Skeletal muscle tissue (tissue), 4 donors: ENCODE measurements around the gene BCAT1. TPM values are rescaled to one million over a fixed set of nuclear protein-coding genes. Genes with fewer than 3 reads are reported as not detected.

Experiments used
- H3K27ac ChIP-seq: one replicate; pipeline ENCODE4 v1.7.0; 2013; ENCODE audit warnings: mild to moderate bottlenecking, low read depth, low read length, inconsistent platforms
- H3K27me3 ChIP-seq, 3 donors: one replicate each; pipeline ENCODE4 v1.7.0; 2013; ENCODE audit warnings: low read length in 3 of 3; ENCODE audit not compliant: control insufficient read depth in 3 of 3, insufficient read depth in 3 of 3
- H3K36me3 ChIP-seq, 3 donors: one replicate each; pipeline ENCODE4 v1.7.0; 2013; ENCODE audit warnings: low read length in 3 of 3; ENCODE audit not compliant: control insufficient read depth in 3 of 3, insufficient read depth in 3 of 3
- H3K4me1 ChIP-seq, 3 donors: one replicate each; pipeline ENCODE4 v1.7.0; 2013; ENCODE audit warnings: low read length in 3 of 3, mild to moderate bottlenecking in 3 of 3; ENCODE audit not compliant: control insufficient read depth in 3 of 3, insufficient read depth in 3 of 3
- H3K4me3 ChIP-seq, 3 donors: one replicate each; pipeline ENCODE4 v1.7.0; 2013; ENCODE audit warnings: low read length in 3 of 3
- H3K9ac ChIP-seq, 3 donors: one replicate each; pipeline ENCODE4 v1.7.0; 2013; ENCODE audit warnings: low read length in 3 of 3, mild to moderate bottlenecking in 3 of 3, moderate library complexity in 2 of 3, low read depth in 1 of 3
- H3K9me3 ChIP-seq, 3 donors: one replicate each; pipeline ENCODE4 v1.7.0; 2013; ENCODE audit warnings: low read length in 3 of 3; ENCODE audit not compliant: control insufficient read depth in 3 of 3
- total RNA-seq: library from RNA; depleted of rRNA; stranded (reverse); fragments of >200 nt; gene quantifications from one replicate; pipeline ENCODE4 v1.2.3, GENCODE V29; 2014
- donor health status: Osteomylitis.

The BCAT1 gene
- total RNA-seq, 1 donor from 2014 or later: 33.4 TPM

DNA sequence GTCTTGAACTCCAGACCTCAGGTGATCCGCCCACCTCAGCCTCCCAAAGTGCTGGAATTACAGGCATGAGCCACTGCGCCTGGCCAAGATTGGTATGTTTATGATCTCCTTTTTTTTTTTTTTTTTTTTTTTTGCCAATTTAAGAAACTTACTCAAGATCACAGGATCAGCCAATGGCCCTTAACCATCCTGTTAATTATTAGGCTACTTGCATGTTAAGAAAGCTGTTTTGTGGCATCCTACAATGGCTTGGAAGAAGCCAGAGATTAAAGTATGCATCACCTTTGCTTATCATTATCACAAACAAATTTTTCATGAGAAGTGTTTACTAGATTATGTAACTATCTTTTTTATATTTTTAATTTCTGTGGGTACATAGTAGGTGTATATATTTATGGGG lies 140.2 kb downstream of the BCAT1 start:
- Histone ChIP-seq H3K27me3 (no peaks in the 10 kb centered on the region), H3K9ac (no peak overlapping the region), H3K36me3 (no peaks in the 10 kb centered on the region), H3K4me3 (no peak overlapping the region), H3K9me3 (no peaks in the 10 kb centered on the region), H3K27ac (no peak overlapping the region), H3K4me1 (no peaks in the 10 kb centered on the region)

DNA sequence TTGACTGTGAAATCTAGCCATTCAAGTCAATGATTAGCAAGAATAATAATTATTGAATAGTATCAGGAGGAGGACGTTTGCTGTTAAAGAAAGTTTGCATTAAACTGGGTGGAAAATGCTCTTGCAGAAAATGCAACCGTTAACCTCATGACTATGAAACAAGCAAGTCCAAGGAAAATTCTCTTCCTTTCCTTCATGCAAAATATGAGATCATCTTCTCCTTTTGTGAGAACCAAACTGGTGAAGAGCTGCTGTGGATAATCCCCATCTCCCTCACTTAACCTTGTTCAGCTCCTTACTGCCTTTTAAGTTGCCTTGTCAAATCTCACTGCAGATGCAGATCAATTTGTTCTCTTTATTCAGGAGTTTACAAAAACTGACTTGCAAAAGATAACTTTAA lies 142.5 kb downstream of the BCAT1 start:
- H3K27ac ChIP-seq: no peak overlapping the region
- no peak overlapping the region for H3K4me3 ChIP-seq
- peaks cover 0 to 4% (median 4%) of the 10 kb centered on the region in 3 donors for H3K9me3 ChIP-seq

DNA sequence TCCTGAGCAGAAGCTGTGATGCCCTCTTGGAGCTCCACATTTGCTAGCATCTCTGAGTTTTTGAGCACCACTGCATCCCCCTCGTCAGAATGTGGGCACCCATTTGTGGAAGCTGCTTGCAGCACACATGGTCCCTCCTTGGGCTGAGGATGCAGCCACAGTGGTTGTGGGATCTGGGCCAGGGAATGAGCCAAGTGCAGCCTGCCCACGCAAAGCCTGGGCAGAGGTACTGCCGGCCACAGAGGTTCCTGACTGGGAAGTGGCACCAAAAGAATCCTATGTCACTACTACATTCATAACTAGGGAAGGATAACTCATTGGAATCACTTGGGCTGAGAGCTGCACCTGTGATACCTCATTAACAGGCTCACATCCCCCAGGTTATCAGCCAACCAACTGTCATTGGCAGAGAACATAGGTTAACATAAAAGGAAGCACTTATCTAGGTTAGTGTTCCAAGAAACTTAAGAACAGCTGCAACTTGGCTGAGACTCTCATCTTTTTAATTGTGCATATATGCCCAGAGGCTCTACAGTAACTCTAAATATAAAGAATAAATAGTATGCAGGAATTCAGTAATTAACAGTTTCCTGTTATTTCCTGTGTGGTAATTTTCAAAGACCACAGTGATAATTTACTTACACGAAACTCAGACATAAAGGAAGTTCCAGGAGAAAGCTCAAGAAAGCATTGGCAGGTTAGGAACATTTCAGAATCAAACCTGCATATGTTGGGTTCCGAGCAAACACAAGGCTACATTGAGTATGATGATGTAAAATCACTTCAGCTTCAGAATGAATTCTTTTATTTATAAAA lies 145.3 kb downstream of the BCAT1 start:
- Histone ChIP-seq H3K9ac (no peak overlapping the region), H3K36me3 (no peaks in the 10 kb centered on the region), H3K27me3 (no peaks in the 10 kb centered on the region), H3K4me3 (no peak overlapping the region), H3K27ac (no peak overlapping the region), H3K4me1 (no peaks in the 10 kb centered on the region), H3K9me3 (peaks cover 0 to 4% (median 4%) of the 10 kb centered on the region in 3 donors)

More for the DNA sequence above, 142.5 kb downstream of the BCAT1 start:
- Histone ChIP-seq H3K9ac (no peak overlapping the region), H3K4me1 (no peaks in the 10 kb centered on the region), H3K27me3 (no peaks in the 10 kb centered on the region), H3K36me3 (no peaks in the 10 kb centered on the region)

DNA sequence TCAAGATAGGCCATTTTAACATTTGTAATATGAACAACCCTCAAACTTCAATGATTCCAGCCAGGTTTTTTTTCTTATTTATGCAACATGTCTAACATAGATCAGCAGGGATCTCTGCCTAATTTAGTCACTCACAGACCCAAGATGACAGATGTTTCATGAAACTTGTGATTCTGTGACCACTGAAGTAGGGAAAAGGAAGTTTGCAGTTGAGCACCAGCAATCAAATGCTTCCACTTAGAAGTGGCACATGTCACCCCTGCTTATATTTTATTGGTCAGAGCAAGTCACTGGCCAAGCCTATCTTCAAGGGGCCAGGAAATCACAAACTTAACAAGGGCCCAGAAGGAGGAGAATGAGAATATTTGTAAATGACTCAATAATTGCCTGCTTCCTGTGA lies 150.6 kb downstream of the BCAT1 start:
- Histone ChIP-seq H3K4me1 (no peaks in the 10 kb centered on the region), H3K4me3 (no peak overlapping the region), H3K27ac (no peak overlapping the region), H3K9me3 (peaks cover 0 to 4% (median under 1%) of the 10 kb centered on the region in 3 donors), H3K27me3 (no peaks in the 10 kb centered on the region), H3K9ac (no peak overlapping the region), H3K36me3 (no peaks in the 10 kb centered on the region)

DNA sequence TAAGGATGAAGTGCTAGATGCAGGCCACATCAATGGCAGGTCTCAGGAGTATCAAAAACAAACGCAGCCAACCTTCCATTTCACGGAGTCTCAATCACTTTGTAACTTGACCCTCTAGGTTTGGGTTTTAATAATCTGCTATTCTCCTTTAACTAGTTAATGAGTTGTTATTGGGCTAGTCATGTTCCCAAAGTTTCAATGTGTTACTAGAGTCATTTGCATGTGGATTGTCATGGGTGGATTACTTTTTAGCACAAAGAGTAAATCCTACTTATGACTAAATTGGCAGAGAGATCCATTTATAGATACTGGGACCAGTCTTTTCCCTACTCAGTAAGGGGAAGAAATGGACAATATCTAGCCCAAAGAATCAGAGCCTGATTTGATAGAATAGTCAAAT lies 151.0 kb downstream of the BCAT1 start:
- no peaks in the 10 kb centered on the region for H3K36me3 ChIP-seq
- no peak overlapping the region for H3K27ac ChIP-seq
- no peak overlapping the region for H3K9ac ChIP-seq
- no peaks in the 10 kb centered on the region for H3K27me3 ChIP-seq
- no peak overlapping the region for H3K4me3 ChIP-seq
- peaks cover 0 to under 1% (median 0%) of the 10 kb centered on the region in 3 donors for H3K9me3 ChIP-seq
- H3K4me1 ChIP-seq: no peaks in the 10 kb centered on the region

DNA sequence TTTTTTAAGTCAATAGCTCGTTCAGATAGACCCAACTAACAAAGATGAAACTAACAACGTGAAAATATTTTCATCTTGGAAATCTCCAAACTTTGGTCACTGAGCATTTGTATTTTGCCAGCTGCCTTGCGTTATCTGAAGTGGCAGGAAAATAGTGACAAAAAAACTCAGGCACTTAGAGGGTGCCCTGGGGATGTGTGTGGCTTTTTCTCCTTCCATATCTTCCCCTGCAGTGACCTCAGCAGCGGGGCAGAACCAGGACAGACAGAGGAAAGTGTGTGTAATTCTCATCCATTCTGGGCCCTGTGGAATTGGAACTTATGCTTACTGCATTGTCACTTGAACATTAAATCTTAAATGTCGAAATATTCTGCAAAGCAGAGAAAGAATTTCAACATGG lies 152.0 kb downstream of the BCAT1 start:
- Histone ChIP-seq H3K36me3 (no peaks in the 10 kb centered on the region), H3K4me1 (no peaks in the 10 kb centered on the region), H3K9me3 (no peaks in the 10 kb centered on the region), H3K4me3 (no peak overlapping the region), H3K9ac (no peak overlapping the region), H3K27ac (no peak overlapping the region), H3K27me3 (no peaks in the 10 kb centered on the region)

DNA sequence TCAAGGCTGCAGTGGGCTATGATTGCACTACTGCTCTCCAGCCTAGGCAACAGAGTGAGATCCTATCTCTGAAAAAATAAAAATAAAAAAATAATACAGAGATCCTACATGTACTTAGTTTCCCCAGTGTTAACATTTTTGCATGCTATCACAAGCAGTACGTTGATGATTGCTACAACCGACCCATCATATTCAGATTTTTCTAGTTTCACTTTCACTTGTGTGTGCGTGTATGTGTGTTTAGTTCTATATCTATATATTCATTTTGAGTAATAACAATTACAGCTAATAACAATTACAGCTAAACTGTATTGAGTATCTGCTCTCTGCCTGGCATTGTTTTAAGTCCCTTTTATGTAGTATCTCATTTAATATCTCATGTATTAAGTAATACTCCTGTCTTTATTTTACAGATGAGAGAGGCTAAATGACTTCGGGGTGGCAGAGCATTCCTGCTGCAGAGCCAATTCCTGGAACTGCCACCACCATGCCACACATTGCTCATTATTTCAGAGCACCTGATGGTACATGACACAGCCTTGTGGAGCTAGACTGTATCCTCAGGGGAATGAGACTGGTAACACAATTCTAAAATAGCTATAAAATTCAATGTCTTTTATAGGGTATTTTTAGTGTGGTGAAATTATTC lies 153.1 kb downstream of the BCAT1 start:
- Histone ChIP-seq H3K27me3 (no peaks in the 10 kb centered on the region), H3K4me3 (no peak overlapping the region), H3K27ac (no peak overlapping the region), H3K9ac (no peak overlapping the region), H3K36me3 (no peaks in the 10 kb centered on the region), H3K9me3 (no peaks in the 10 kb centered on the region), H3K4me1 (no peaks in the 10 kb centered on the region)

DNA sequence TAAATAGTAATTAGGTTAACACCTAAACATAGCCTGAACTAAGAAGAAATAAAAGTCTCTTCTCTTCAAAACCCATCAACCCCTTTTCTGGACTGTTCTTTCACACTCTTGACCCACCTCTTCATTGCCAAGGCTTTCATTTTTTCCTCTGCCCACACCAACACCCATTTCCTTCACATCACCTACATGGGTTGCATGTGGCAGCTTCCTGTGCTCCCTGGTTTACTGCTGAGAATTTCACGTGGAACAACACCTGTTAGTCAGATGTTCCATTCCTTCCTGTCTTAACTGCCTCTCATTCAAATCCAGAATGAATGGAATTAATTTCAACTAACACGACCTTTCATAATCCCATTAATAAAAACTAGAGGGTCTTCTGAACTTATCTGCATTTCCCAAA lies 157.3 kb downstream of the BCAT1 start:
- no peaks in the 10 kb centered on the region for H3K9me3 ChIP-seq
- no peak overlapping the region for H3K9ac ChIP-seq
- H3K4me3 ChIP-seq: no peak overlapping the region
- peaks cover 0 to 2% (median 0%) of the 10 kb centered on the region in 3 donors for H3K27me3 ChIP-seq
- H3K36me3 ChIP-seq: no peaks in the 10 kb centered on the region
- H3K27ac ChIP-seq: no peak overlapping the region
- no peaks in the 10 kb centered on the region for H3K4me1 ChIP-seq

DNA sequence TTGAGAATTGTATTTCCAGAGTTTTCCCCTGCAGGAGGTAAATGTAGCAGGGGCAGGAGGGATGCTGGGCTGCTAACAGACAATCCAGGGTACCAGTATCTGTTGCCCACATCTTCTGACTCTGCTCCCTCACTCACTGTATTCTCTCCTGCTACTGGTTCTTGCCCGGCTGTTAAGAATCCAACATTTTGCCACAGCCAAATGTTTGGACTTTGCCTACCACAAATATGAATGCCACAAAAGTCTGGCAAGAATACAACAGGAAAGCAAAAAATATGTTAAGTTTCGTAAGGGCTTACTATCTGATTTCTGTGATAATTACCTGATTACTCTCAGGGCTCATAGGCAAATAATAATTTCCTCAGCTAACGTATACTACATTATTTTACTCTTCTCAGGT lies 160.0 kb downstream of the BCAT1 start:
- no peaks in the 10 kb centered on the region for H3K9me3 ChIP-seq
- no peak overlapping the region for H3K9ac ChIP-seq
- H3K27ac ChIP-seq: no peak overlapping the region
- peaks cover 0 to 2% (median 0%) of the 10 kb centered on the region in 3 donors for H3K27me3 ChIP-seq
- H3K4me1 ChIP-seq: no peaks in the 10 kb centered on the region
- H3K36me3 ChIP-seq: no peaks in the 10 kb centered on the region
- no peak overlapping the region for H3K4me3 ChIP-seq

DNA sequence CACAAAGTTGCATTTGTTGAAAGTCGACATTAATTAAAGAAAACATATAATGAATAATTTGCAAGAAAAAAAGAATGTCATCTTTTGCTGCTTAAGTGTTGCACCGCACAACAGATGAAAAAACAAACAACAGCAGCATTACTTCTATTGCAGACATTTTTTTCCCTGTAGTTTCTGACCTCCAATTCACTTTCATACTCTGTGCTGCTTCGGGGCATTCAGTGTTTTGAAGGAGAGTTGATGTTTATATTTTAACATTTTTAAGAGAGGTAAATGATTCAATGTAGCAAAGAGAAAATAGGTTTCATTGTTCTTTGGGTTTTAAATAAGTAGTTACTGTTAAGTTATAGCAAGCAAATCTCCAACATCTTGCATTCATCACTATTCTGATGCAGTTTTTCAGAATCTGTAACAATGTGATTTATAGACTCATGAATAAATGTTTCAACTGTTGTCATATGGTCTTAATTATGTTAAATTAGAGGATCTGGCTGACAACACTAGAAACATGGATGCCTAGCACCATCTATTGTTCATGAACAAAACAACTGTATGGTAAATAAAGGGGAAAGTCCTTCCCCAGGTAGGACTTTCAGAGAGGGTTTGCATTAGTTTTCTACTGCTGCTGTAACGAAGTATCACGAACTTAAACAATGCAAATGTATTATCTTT lies 168.1 kb downstream of the BCAT1 start:
- H3K4me1 ChIP-seq: no peaks in the 10 kb centered on the region
- no peaks in the 10 kb centered on the region for H3K9me3 ChIP-seq
- no peak overlapping the region for H3K4me3 ChIP-seq
- H3K36me3 ChIP-seq: no peaks in the 10 kb centered on the region
- no peaks in the 10 kb centered on the region for H3K27me3 ChIP-seq
- H3K9ac ChIP-seq: no peak overlapping the region
- no peak overlapping the region for H3K27ac ChIP-seq
